Mammary epithelial cell (primary cell): Measurements from ENCODE around the gene FUBP3.

ENCODE experiments used
- CTCF ChIP-seq, 2 donors: IDR thresholded peaks in 1 of 2; conservative IDR thresholded peaks in 1 of 2; 2 replicates each; pipeline ENCODE4 v1.5.1; 2011 to 2012; ENCODE audit warnings: inconsistent platforms in 2 of 2, low read length in 2 of 2, mild to moderate bottlenecking in 2 of 2, control low read depth in 1 of 2, low read depth in 1 of 2; ENCODE audit not compliant: insufficient read depth in 1 of 2; ENCODE audit errors: extremely low read depth in 1 of 2
- EZH2 ChIP-seq: IDR thresholded peaks from 2 replicates; pipeline ENCODE4 v1.6.1; 2012; ENCODE audit warnings: low read length, inconsistent platforms, borderline replicate concordance

GRCh38 chr9:130638284-130639123 lies 59.1 kb downstream of the FUBP3 start:
- TF ChIP-seq EZH2 = no peak
- no peak for TF ChIP-seq CTCF (conservative IDR thresholded peaks at IDR 0.05 in 1 of 2, IDR thresholded peaks at IDR 0.05 in 1 of 2; ENCODE audit: extremely low read depth in 1 of 2, insufficient read depth in 1 of 2, low read depth in 1 of 2, low read length in 2 of 2)
